COR-L47 (cell line): ENCODE results near the gene DCXR.

ENCODE experiments used
- DNase-seq: peaks from one replicate; lab custom pipeline; 2025; lab: John Stamatoyannopoulos, UW

The DCXR gene

GRCh38 chr17:82011617-82012187 is 25.8 kb downstream of the DCXR start:
- DNase-seq: no peak

DNA sequence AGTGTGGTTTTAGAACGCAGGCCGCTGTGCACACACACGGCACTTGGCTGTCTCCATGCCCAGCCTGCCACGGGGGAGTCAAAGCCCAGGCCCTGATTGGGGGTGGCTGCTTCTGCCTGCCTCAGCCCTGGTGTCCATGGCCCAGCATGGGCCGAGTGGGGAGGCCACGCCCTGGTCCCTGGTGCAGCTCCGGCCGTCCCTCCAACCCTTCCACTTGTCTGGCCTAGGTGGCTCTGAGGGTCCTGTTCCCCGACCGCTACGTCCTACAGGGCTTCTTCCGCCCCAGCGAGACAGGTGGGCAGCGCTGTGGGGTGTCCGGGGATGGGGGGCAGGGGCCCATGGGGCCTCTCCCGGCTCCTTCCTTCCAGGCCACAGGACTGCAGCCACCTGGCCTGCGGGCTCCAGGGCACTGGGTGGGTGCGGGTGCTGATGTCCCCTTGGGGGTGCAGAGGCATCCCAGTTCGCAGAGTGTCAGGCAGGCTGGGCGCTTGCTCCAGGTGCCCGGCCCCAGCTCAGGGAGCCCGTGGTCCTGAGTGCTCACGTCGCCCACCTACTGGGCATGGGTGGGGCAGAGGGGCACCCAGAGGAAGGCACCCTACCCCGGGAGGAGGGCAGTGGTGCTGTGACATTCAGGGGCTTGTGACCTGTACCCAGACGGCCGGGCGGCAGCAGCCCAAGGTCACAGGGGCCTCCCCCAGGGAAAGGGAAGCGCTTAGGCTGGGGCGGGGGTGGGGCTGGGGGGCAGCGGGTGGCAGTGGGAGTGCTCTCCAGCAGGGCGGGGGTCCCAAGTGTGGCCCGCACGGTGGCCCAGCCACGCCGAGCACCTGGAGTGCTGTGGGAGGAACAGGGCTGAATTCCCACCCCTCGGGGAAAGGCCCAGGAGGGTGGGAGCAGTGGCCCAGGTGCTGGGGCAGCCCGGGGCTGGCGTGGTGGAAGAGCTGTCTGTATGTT is 26.6 kb downstream of the DCXR start:
- no peak for DNase-seq

DNA sequence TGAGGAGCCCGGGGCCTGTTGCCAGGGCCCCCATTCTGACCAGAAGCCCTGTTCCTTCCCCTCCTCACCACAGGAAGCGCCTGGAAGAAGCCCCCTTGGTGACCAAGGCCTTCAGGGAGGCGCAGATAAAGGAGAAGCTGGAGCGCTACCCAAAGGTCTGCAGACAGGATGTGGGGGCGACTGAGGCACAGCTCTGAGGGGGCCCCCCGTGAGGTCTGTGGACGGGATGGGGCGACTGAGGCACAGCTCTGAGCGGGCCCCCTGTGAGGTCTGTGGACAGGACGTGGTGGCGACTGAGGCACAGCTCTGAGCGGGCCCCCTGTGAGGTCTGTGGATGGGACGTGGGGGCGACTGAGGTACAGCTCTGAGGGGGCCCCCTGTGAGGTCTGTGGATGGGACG is 28.1 kb downstream of the DCXR start:
- no peak for DNase-seq

DNA sequence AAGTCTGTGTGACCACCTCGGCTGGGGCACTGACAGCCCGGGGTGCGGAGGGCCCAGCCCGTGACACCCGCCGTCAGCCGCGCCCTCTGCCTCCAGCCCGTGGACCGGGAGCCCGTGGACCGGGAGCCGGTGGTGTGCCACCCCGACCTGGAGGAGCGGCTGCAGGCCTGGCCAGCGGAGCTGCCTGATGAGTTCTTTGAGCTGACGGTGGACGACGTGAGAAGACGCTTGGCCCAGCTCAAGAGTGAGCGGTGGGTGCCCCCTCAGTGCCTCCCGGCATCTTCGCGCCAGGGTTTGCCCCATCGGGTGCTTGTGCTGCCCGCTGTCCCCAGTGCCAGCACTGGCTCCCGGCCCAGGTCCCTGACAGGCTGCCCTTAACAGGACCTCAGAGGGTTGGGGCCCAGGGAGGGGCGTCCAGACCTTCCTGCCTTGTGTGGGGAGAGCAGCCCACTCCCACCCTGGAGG is 28.5 kb downstream of the DCXR start:
- DNase-seq: no peak

- no peak for DNase-seq
Observed at GRCh38 chr17:82008258-82008940, 29.1 kb downstream of the DCXR start.

GRCh38 chr17:82007495-82008257 is 29.8 kb downstream of the DCXR start:
- DNase-seq: no peak

GRCh38 chr17:82007228-82007494 is 30.3 kb downstream of the DCXR start:
- DNase-seq: no peak

DNA sequence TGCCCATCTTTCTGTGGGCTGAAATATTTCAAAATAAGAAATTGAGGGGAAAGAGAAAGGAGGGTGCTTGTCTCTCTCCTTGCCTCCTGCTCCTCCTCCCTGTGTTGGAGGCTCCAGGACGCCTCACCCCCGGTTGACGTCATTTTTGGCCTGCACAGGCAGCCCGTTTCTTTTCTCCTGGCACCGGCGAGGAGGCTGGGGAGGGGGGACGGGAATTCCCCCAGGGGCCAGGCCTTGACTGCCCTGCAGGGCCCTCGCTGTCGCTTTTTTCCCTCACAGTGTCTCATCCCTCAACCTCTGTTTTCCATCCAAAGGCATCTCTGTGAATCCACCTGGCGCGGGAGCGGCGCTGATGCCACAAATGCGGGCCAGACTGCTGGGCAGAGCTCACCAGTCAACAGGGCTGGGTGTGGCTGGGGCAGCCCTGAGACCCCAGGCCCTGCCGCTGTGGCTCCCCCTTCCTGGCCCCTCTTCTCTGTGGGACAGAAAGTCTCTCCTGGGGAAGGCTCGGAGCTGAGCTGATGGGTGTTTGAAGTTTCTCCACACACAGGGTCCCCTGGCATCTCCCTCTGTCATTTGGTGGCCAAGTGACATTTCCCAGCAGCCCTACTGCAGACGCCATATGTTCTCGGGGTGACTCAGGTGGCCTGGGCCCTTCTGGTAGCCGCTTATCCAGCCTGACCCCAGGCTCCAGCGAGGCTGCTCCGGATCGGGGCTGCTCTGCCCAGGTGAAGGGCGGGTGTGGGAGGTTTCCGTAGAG is 30.8 kb downstream of the DCXR start:
- no peak for DNase-seq

GRCh38 chr17:82005701-82006348 is 31.7 kb downstream of the DCXR start:
- DNase-seq: no peak

DNA sequence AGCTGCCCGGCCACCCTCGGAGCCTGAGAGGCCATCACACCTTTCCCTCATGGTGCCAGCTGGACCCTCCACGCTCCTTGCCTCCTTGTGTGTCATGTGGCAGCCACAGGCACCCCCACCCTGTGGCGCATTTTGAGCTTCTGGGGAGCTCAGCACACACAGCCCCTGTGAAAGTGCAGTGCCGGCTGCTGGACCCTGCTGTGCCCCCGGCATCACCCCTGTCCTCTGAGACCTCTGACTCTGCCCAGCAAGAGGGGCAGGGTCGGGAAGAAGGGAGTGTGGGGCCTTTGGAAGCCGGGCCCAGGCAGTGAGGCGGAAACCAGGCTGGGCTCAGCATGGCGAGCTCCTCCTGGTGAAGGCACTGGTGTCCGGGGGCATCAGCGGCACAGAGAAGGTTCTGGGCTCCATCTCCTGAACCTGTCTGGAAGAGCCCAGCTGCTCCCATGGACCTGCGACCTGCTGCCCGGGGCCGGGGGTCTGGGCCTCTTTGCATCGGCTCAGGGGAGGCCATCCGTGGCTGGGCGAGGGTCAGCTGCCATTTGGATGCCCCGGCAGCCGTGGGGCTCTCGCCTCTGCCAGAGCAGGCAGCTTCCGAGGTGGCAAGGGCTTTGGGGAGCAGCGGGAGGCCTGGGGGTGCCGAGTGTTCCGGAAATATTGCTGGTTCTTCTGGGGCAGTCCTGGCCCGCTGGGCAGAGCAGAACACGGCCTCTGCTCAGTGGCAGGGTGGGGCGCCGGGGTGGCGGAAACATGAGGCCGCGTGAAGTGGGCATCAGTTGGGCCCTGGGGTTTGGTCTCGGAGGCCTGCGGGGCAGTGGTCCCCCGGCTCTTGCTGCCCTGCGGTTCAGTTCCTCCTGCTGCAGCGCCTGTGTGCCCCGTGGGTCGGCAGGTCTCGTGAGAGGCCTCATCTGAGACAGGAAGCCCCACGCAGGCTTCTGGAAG is 32.7 kb downstream of the DCXR start:
- no peak for DNase-seq

DNA sequence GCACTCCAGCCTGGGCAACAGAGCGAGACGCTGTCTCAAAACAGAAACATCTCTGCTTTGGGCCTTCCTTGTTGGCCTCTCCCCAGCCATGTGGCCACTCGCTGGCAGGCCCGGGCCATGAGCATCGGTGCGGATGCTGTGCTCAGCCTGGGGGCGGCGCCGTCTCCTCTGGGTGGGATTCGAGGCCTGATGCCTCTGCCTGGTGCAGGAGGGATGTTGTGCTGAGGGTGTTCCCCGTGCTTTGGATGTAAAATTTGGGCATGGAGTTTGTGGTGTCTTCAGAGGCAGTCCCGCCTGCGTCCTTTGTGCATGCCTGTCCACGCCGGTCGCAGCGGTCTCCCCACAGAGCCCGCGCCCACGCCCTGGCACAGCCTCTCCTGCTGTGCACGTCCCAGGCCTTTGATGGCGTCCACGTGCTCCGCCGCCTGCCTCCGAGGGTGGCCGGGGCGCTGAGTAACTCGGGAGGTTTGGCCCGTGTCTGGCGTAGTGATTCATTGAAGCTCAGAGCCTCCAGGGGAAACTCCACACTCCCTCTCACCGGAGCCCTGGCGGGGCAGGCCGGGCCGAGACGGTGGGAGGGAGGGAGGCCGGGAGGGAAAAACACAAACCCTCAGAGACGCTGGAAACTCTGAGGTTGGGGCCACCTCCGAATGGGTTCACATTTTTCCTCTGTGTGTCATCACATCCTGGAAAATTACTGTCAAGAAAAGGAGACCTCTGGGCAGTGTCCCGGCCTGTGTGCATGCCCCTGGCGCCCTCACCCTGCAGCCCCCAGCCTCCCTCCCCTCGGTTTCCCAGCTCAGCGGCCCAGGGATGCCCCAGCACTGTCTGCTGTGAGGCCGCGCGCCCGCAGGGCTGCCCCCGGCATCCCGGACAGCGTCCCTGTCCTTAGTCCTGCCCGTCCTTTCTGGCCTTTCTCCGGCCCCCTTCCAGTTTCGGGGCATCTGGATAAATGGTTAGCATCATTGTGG is 33.8 kb downstream of the DCXR start:
- no peak for DNase-seq

DNA sequence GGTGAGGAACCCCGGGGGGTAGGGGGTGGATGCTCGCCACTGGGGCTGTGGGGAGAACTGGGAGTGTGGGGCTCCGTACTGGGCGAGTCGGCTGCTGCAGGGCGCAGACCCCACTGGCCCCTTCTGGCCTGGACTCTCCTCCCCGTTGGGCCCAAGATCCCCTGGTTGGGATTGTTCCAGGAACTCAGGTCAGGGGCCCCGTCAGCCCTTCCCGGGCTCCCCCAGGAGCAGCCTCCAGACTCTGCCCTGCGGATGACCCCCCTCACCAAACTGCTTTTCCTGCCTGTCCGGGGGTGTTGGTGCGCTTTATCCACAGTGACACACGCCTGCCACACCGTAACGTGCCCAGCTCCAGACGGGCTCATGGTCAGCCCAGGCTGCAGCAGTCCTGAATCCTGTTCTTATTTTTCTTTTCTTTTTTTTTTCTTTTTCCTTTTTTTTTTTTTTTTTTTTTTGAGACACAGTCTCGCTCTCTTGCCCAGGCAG is 35.9 kb downstream of the DCXR start:
- no peak for DNase-seq

- DNase-seq: no peak
Observed at GRCh38 chr17:82000803-82001570, 36.5 kb downstream of the DCXR start.

GRCh38 chr17:81999976-82000802 is 37.3 kb downstream of the DCXR start:
- DNase-seq: no peak

DNA sequence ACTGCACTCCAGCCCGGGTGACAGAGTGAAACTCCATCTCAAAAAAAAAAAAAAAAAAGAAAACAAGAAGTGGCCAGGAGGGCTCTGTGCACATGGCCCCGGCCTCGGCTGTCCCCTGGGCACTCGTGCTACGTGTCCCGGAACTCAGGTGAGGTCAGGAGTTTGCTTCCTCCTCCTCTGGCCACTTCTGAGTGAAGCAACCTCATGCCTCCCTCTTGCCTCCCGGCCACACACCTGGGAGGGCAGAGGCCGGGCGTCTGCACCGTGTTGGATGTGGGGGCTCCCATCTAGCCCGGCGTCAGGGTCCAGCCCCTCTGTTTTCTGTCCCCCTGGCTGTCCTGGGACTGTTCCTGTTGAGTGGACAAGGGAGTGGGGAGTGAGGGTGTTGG is 37.9 kb downstream of the DCXR start:
- no peak for DNase-seq

- DNase-seq: no peak
Observed at GRCh38 chr17:81998691-81999438, 38.6 kb downstream of the DCXR start.
